Activated T-helper 1 cell treated with anti-CD3 and anti-CD28 coated beads, Interleukin-12 subunit alpha, Interleukin-12 subunit beta, Interleukin-2, Interleukin-4 antibody, amounts not matched to agents 30 ng/mL and 10 ng/mL and 1 ng/mL, durations not matched to agents 14 hours and 24 hours and 36 hours (primary cell): ENCODE measurements around the gene KRT33A. TPM values are rescaled to one million over a fixed set of nuclear protein-coding genes. Genes with fewer than 3 reads are reported as not detected.
"Not testable (repeated sequence)": the region's sequence is repeated elsewhere in the genome, so short reads cannot be mapped to it uniquely, and the experiment has no call there.

Experiments
- DNase-seq: peaks from one replicate; pipeline ENCODE4 v3.0.0; 2021; ENCODE audit warnings: low spot score
- H3K27ac Mint-ChIP-seq: one replicate; pipeline ENCODE4 v1.8.0; 2021; ENCODE audit warnings: mild to moderate bottlenecking, mixed read lengths
- H3K27me3 Mint-ChIP-seq: one replicate; pipeline ENCODE4 v1.8.0; 2022; ENCODE audit warnings: mild to moderate bottlenecking, moderate library complexity, mixed read lengths; ENCODE audit not compliant: insufficient read depth
- H3K36me3 Mint-ChIP-seq: one replicate; pipeline ENCODE4 v1.8.0; 2021; ENCODE audit warnings: low read depth, mixed read lengths
- H3K4me1 Mint-ChIP-seq: one replicate; pipeline ENCODE4 v1.8.0; 2021; ENCODE audit warnings: low read depth, mixed read lengths
- H3K4me3 Mint-ChIP-seq: one replicate; pipeline ENCODE4 v1.8.0; 2021; ENCODE audit warnings: mild to moderate bottlenecking, moderate library complexity, mixed read lengths
- H3K9me3 Mint-ChIP-seq: one replicate; pipeline ENCODE4 v1.8.0; 2021; ENCODE audit warnings: mixed read lengths
- intact Hi-C: fragments of 100-400 bp; cut with micrococcal nuclease; formaldehyde crosslinking; loops from one replicate; pipeline ENCODE4 v1.15.1; 2024
- total RNA-seq: library from RNA; stranded (reverse); gene quantifications from 2 replicates; pipeline ENCODE4 v1.2.3, GENCODE V29; 2022

KRT33A gene
- total RNA-seq, 1 donor from 2014 or later, result not detected

DNA sequence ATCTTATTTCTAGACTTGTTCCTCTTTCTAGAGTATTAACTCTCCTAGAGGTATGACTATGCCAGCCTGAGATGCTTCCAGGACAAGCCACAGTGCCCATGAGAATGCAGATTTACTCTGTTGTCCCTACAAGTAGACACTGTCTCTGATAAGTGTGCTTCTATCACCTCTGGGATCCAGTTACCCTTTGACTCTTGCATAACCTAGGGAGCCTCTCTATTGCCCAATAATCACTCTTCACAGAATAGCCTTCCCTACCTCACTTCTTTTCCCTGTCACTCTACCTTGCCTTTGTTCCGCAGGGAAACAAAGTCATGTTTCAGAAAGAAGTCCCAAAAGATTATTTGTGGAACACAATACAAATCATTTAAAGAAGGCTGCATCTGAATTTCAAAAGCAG is 33.1 kb upstream of the KRT33A start:
- Mint-ChIP-seq H3K4me1 (no peaks in the 10 kb centered on the region), H3K27me3 (peaks cover 5% of the 10 kb centered on the region), H3K4me3 (no peak overlapping the region), H3K36me3 (no peaks in the 10 kb centered on the region), H3K27ac (no peak overlapping the region), H3K9me3 (peaks cover 12% of the 10 kb centered on the region)
- no peak for DNase-seq
- intact Hi-C loops, result no loop called here

DNA sequence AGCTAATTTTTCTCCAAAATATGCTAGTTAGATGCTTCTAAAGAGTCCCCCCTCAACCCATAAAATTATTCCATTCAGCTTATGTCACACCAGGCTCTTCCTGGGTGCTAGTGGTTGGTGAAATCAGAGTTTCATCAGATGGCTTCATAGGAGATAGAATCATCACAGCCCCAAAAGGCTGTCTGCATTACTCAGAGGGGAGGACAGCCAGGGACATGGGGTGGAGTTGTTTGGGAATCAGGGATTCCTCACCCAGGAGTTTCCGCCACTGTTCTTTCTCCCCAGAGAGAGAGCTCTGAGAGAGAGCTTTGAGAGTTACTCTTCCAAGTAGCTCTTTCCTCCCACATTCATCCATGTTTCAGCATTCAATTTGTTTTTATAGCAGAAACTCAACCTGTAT is 31.8 kb upstream of the KRT33A start:
- Mint-ChIP-seq H3K36me3 (no peaks in the 10 kb centered on the region), H3K9me3 (peaks cover 11% of the 10 kb centered on the region), H3K27ac (no peak overlapping the region), H3K4me1 (no peaks in the 10 kb centered on the region), H3K27me3 (peaks cover 5% of the 10 kb centered on the region), H3K4me3 (no peak overlapping the region)
- intact Hi-C loops, result no loop called here
- no peak for DNase-seq

DNA sequence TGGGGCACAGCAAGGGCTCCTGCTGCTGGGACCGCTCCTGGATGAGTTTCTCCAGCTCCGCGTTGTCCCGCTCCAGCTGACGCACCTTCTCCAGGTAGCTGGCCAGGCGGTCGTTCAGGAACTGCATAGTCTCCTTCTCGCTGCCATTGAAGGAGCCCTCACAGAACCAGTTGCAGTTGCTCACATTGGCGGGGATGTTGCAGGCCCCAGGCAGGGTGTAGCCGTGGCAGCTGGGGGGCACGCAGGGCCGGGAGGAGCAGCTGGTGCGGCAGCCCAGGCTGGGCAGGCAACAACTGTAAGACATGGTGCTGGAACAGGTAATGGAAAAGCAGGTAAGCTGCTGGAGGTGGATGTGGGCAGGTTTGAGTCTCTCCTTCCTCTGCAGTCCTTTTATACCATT is 31.3 kb upstream of the KRT33A start, which contains the start of gene KRT34:
Gene KRT34 (minus strand): TSS at position 364 of the 400 bp plus-strand sequence. CDS start 60 bp downstream, at position 304.
- H3K27ac Mint-ChIP-seq, H3K4me3 Mint-ChIP-seq, H3K36me3 Mint-ChIP-seq, H3K9me3 Mint-ChIP-seq, DNase-seq, intact Hi-C loops, H3K4me1 Mint-ChIP-seq, H3K27me3 Mint-ChIP-seq: not testable (repeated sequence)

DNA sequence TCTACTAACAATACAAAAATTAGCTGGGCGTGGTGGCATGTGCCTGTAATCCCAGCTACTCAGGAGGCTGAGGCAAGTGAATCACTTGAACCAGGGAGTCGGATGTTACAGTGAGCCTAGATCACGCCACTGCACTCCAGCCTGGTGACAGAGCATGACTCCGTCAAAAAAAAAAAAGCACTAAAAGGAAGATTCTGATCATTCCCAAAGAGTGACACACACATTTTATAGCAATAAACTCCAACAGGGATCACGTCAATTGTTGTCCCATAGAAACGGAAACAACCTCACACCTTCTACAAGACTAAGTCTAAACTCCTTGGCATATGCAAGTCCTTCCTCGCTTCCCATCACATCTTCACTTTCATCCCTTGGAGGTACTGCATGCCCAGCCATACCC is 29.5 kb upstream of the KRT33A start:
- H3K36me3 Mint-ChIP-seq, H3K27me3 Mint-ChIP-seq, H3K4me3 Mint-ChIP-seq, H3K27ac Mint-ChIP-seq, H3K4me1 Mint-ChIP-seq, DNase-seq, H3K9me3 Mint-ChIP-seq, intact Hi-C loops: not testable (repeated sequence)

DNA sequence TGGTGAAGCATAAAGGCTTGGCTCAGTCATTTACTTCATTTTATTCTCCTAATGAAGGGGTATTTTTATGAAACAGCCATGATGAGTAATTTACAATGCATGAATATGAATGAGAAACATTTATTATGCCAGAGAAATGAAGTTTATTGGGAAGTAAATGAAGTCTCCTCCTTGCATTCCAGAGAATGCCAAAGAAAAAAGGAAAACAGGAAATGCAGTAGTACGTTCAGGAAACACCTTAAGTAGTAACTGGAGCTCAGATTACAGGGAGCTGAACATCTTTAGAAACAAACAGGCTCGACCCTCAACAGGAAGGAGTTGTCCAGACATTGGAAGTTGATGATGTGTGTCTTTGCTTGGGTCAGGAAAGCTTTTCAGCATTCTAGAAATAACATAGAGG is 26.9 kb upstream of the KRT33A start:
- peaks cover 5% of the 10 kb centered on the region for H3K9me3 Mint-ChIP-seq
- H3K27me3 Mint-ChIP-seq, result peaks cover 6% of the 10 kb centered on the region
- H3K4me3 Mint-ChIP-seq, result no peak overlapping the region
- intact Hi-C loops, result no loop called here
- no peaks in the 10 kb centered on the region for H3K36me3 Mint-ChIP-seq
- no peaks in the 10 kb centered on the region for H3K4me1 Mint-ChIP-seq
- DNase-seq, result no peak
- H3K27ac Mint-ChIP-seq, result no peak overlapping the region

DNA sequence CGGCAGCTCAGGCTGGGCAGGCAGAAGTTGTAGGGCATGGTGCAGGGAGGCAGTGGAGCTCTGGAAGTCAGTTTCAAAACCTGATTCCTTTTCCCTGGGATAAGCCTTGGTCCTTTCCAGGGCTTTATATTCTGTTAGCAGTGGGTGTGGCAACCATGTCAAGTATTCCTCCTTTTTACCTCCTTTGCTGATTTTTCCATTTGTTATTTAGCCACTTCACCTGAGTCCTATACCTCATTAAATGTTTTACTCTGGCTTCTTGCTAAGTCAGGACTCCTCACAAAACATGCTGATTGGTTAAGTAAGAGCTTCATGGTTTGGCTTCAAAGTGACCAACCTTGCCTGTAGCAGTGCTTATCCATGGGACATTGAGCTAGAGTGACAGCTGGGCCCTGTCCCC is 19.1 kb upstream of the KRT33A start, which contains the start of gene KRT33B:
Gene KRT33B (minus strand): TSS at position 101 of the 400 bp plus-strand sequence. CDS start 63 bp downstream, at position 38.
- H3K27me3 Mint-ChIP-seq, result peaks cover 9% of the 10 kb centered on the region
- intact Hi-C loops, result no loop called here
- H3K9me3 Mint-ChIP-seq, result peaks cover 5% of the 10 kb centered on the region
- H3K4me3 Mint-ChIP-seq, result no peak within 1 kb of the TSS
- no peaks in the 10 kb centered on the region for H3K4me1 Mint-ChIP-seq
- no peak for DNase-seq
- H3K27ac Mint-ChIP-seq, result no peak within 1 kb of the TSS
- H3K36me3 Mint-ChIP-seq, result no peaks in the 10 kb centered on the region

DNA sequence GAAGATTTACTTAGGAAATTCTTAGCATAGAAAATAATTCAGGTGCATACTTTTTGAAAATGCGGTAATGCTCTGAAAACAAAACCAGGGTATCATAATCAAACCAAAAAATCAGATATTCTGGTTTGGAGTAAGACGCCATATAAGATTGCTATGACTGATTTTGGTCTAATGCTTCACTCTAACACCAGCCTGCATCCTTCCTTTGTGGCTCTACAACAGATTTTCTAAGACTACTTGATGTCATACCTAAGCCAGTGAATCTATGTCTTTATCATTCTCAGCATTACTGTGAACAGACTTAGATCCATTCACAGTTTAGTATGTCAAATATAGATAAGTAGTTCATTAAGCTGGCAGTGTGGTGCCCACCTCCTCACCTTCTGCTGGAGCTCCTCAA is 18.4 kb upstream of the KRT33A start:
- Mint-ChIP-seq H3K36me3 (no peaks in the 10 kb centered on the region), H3K4me1 (no peaks in the 10 kb centered on the region), H3K4me3 (no peak overlapping the region), H3K9me3 (no peaks in the 10 kb centered on the region), H3K27ac (no peak overlapping the region), H3K27me3 (peaks cover 6% of the 10 kb centered on the region)
- intact Hi-C loops, result no loop called here
- no peak for DNase-seq

DNA sequence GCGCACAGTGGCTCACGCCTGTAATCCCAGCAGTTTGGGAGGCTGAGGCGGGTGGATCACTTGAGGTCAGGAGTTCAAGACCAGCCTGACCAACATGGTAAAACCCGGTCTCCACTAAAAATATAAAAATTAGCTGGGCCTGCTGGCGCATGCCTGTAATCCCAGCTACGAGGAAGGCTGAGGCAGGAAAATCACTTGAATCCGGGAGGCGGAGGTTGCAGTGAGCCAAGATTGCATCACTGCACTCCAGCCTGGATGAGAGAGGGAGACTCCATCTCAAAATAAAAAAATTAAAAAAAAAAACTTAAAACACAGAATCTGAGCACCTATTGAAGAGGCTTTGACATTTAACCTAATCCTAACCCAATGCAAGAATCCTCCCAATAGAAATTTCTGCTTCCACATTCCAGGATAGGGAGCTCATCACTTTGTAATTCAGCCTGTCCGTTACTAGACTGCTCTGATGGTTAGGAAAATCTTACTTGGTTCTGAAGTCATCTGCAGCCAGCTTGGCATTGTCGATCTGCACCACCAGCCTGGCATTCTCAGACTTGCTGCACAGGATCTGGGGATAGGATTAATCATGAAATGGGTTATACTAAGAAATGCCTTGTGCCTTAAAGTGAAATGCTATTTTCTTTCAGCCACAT is 16.9 kb upstream of the KRT33A start:
- Mint-ChIP-seq H3K9me3 (no peaks in the 10 kb centered on the region), H3K27ac (no peak overlapping the region), H3K36me3 (no peaks in the 10 kb centered on the region), H3K27me3 (peaks cover 3% of the 10 kb centered on the region), H3K4me3 (no peak overlapping the region), H3K4me1 (no peaks in the 10 kb centered on the region)
- DNase-seq, result no peak
- intact Hi-C loops, result no loop called here

DNA sequence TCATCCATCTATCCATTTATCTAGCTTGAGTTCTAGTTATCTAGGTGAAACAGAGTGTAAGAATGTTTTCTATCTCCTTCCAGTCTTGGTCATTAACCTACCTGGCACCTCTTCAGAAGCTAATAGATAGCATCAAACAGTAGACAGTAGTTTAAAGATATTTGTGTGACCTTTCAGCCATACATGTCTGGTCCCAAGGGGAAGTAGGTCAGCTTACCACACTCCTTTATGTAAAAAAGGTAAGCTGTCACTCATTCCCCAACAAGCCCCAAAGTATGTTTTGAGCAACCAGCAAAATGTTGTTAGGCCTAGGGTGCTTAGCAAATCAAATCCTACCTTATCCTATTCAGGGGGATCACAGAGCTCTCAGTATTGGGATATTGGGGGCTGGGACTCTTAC is 15.4 kb upstream of the KRT33A start:
- no peak overlapping the region for H3K4me3 Mint-ChIP-seq
- H3K9me3 Mint-ChIP-seq, result no peaks in the 10 kb centered on the region
- H3K27me3 Mint-ChIP-seq, result no peaks in the 10 kb centered on the region
- no peaks in the 10 kb centered on the region for H3K36me3 Mint-ChIP-seq
- DNase-seq, result no peak
- intact Hi-C loops, result no loop called here
- H3K27ac Mint-ChIP-seq, result no peak overlapping the region
- no peaks in the 10 kb centered on the region for H3K4me1 Mint-ChIP-seq

DNA sequence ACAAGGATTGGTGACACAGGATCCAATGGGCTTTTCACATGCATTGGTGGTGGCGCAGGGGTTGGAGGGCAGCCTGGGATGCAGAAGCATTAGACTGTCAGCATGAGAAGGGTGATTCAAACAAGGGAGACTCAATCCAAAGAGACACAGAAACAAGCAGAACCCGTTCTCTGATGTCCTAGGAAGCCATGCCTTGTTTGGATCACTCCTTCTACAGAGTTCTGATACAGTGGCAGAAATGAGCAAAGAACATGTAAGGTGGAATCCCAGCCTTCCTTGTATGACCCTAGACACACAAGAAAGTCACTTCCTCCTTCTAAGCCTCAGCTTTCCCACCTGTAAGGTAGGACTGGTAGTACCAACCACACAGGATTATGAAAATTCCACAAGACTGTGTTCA is 13.3 kb upstream of the KRT33A start:
- intact Hi-C loops, result no loop called here
- DNase-seq, result no peak
- no peak overlapping the region for H3K27ac Mint-ChIP-seq
- H3K4me3 Mint-ChIP-seq, result no peak overlapping the region
- H3K4me1 Mint-ChIP-seq, result no peaks in the 10 kb centered on the region
- H3K36me3 Mint-ChIP-seq, result no peaks in the 10 kb centered on the region
- H3K27me3 Mint-ChIP-seq, result peaks cover 5% of the 10 kb centered on the region
- H3K9me3 Mint-ChIP-seq, result no peaks in the 10 kb centered on the region

DNA sequence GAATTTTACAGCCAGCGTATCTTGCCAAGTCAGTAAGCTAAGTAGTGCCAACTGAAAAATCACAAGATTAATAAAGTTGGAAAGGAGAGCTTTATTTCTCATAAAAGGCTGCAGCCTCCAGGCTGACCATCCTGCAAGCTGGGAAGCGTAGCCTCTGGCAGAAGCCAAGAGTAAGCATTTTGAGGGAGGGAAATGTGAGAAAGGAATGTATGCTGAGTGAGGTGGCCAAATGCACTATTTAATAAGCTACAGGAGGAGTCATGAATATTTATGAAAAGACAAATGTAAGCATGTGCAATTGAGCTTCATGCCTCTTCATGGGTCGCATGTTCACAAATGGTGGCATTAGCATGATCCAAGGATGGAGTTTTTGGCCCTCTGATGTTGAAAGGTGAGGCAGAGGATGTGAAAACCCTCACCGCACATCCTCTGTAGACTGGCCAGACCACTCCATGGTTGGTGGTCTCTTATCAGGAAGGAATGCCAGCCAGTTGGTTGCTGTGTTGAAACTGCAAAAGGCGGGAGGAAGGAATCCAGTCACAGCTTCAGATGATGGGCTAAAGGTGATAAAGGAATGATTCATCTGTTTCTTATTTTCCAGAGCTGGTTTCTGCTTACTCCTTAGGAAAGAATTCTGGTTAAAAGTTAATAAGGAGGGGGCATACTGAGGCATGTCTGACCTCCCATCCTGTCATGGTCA is 9.8 kb upstream of the KRT33A start:
- Mint-ChIP-seq H3K9me3 (no peaks in the 10 kb centered on the region), H3K36me3 (no peaks in the 10 kb centered on the region), H3K4me3 (no peak overlapping the region), H3K27ac (no peak overlapping the region), H3K27me3 (peaks cover 12% of the 10 kb centered on the region), H3K4me1 (no peaks in the 10 kb centered on the region)
- DNase-seq, result no peak
- intact Hi-C loops, result no loop called here

DNA sequence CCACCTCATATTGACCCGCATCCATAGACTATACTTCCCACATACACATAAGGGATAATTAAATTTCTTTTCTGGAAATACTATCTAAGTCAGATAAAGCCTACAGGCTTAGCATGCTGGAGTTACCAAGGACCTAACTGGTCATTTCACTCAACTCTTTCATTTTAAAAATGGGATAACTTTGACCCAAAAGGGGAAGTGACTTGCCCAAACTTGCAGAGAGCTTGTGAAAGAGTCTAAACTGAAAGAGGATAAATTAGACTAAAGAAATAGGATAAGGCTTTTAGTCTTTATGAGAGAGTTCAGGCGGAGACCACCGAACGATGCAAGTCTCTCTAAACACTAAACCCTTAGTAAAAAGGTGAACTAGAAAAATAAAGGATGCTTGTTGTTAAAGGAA is 3.9 kb upstream of the KRT33A start:
- no peaks in the 10 kb centered on the region for H3K36me3 Mint-ChIP-seq
- no peaks in the 10 kb centered on the region for H3K9me3 Mint-ChIP-seq
- no peak overlapping the region for H3K27ac Mint-ChIP-seq
- intact Hi-C loops, result no loop called here
- no peak overlapping the region for H3K4me3 Mint-ChIP-seq
- H3K4me1 Mint-ChIP-seq, result no peaks in the 10 kb centered on the region
- H3K27me3 Mint-ChIP-seq, result peaks cover 27% of the 10 kb centered on the region
- no peak for DNase-seq

DNA sequence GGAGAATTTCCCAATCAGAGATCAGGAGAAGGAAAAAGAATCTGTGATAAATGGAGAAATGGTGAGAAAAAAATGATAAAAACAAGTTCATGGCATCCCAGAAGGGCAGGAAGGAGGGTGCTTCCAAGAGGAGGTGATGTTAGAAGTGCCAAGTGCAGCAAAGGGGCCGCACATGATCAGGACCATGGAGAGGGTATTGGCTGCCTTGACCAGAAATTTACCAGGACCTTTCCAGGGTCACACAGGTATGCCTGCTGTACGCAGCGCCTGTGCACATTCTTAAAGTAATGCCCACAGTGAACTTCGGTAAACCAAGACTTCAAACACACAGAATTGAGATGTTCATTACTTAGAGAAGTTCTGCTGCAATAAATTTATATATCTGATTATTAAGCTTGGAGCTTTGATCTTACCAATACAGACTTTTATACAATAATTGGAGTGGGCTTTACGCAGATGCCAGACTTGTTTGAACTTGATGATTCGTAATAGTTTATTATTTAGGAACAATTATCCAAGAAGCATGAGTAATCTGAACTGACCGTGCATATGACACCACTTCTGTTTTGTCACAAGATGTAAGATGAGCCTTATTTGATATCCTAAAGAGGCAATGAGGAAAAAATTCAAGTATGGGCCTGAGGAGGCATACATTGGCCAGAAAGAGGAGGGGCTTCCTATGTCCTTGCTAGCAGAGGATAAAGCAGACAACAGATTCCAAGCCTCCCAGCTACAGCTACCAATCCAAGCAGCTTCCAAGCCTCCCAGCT is 2.2 kb upstream of the KRT33A start:
- intact Hi-C loops, result no loop called here
- no peak overlapping the region for H3K27ac Mint-ChIP-seq
- H3K27me3 Mint-ChIP-seq, result peaks cover 24% of the 10 kb centered on the region
- H3K36me3 Mint-ChIP-seq, result no peaks in the 10 kb centered on the region
- no peaks in the 10 kb centered on the region for H3K4me1 Mint-ChIP-seq
- H3K9me3 Mint-ChIP-seq, result no peaks in the 10 kb centered on the region
- no peak overlapping the region for H3K4me3 Mint-ChIP-seq
- DNase-seq, result no peak
